Liver (tissue), 9 donors: ENCODE results near the gene KNDC1. TPM values are rescaled to one million over a fixed set of nuclear protein-coding genes. Genes with fewer than 3 reads are reported as not detected.

Experiments used
- DNase-seq: peaks from one replicate; pipeline ENCODE4 v3.0.0-alpha.2; 2017; ENCODE audit warnings: low spot score
- H3K27ac ChIP-seq, 2 donors: one replicate each; pipeline ENCODE4 v1.7.0; 2013; ENCODE audit warnings: inconsistent platforms in 2 of 2, low read length in 2 of 2, control low read depth in 1 of 2, low read depth in 1 of 2, mild to moderate bottlenecking in 1 of 2
- H3K27me3 ChIP-seq, 4 donors: one replicate each; pipeline versions ENCODE4 v1.6.1 to v1.7.0; 2013; ENCODE audit warnings: low read length in 3 of 4, inconsistent platforms in 1 of 4, mild to moderate bottlenecking in 1 of 4, moderate library complexity in 1 of 4; ENCODE audit not compliant: control insufficient read depth in 4 of 4, insufficient read depth in 4 of 4
- H3K36me3 ChIP-seq, 4 donors: one replicate each; pipeline versions ENCODE4 v1.6.1 to v1.7.0; 2013; ENCODE audit warnings: low read length in 3 of 4, mild to moderate bottlenecking in 3 of 4, low read depth in 1 of 4, moderate library complexity in 1 of 4; ENCODE audit not compliant: control insufficient read depth in 4 of 4, insufficient read depth in 3 of 4
- H3K4me1 ChIP-seq, 4 donors: one replicate each; pipeline versions ENCODE4 v1.6.1 to v1.7.0; 2013; ENCODE audit warnings: low read length in 3 of 4, mild to moderate bottlenecking in 3 of 4, moderate library complexity in 1 of 4; ENCODE audit not compliant: control insufficient read depth in 4 of 4, insufficient read depth in 4 of 4
- H3K4me3 ChIP-seq, 3 donors: one replicate each; pipeline versions ENCODE4 v1.6.1 to v1.7.0; 2013; ENCODE audit warnings: low read length in 3 of 3, control low read depth in 1 of 3, low read depth in 1 of 3, mild to moderate bottlenecking in 1 of 3
- H3K9ac ChIP-seq, 2 donors: one replicate each; pipeline ENCODE4 v1.7.0; 2013; ENCODE audit warnings: low read length in 2 of 2, mild to moderate bottlenecking in 2 of 2, moderate library complexity in 2 of 2, control low read depth in 1 of 2, low read depth in 1 of 2
- H3K9me3 ChIP-seq, 4 donors: one replicate each; pipeline versions ENCODE4 v1.6.1 to v1.7.0; 2013; ENCODE audit warnings: low read length in 3 of 4; ENCODE audit not compliant: control insufficient read depth in 4 of 4
- FOXA1 ChIP-seq: IDR thresholded peaks from 2 replicates; pipeline ENCODE4 v1.6.1; 2016; ENCODE audit warnings: antibody characterized with exemption
- FOXA2 ChIP-seq: IDR thresholded peaks from 2 replicates; pipeline ENCODE4 v1.6.1; 2016; ENCODE audit warnings: antibody characterized with exemption
- HNF4G ChIP-seq: IDR thresholded peaks from 2 replicates; pipeline ENCODE4 v1.6.1; 2016; ENCODE audit warnings: antibody characterized with exemption
- NR2F2 ChIP-seq: IDR thresholded peaks from 2 replicates; pipeline ENCODE4 v1.6.1; 2016; ENCODE audit warnings: antibody characterized with exemption
- RAD21 ChIP-seq, 2 donors: IDR thresholded peaks; 2 replicates each; pipeline ENCODE4 v1.6.1; 2016; ENCODE audit warnings: antibody characterized with exemption in 2 of 2, mild to moderate bottlenecking in 2 of 2
- RXRA ChIP-seq, 2 donors: IDR thresholded peaks; 2 replicates each; pipeline ENCODE4 v1.6.1; 2017 to 2018; ENCODE audit warnings: antibody characterized with exemption in 2 of 2, mild to moderate bottlenecking in 1 of 2
- SP1 ChIP-seq: IDR thresholded peaks from 2 replicates; pipeline ENCODE4 v1.6.1; 2018; ENCODE audit warnings: antibody characterized with exemption, mild to moderate bottlenecking
- TAF1 ChIP-seq: conservative IDR thresholded peaks from 2 replicates; pipeline ENCODE4 v1.6.1; 2016; ENCODE audit warnings: antibody characterized with exemption, mild to moderate bottlenecking
- WGBS: extraction: QIAGEN DNeasy Blood & Tissue Kit; methylation state at CpG from one replicate; pipeline ENCODE4 v1.1.7; 2013; 5-methylcytosine and 5-hydroxymethylcytosine counted together
- polyA plus RNA-seq, 2 donors: library from polyadenylated mRNA; stranded (reverse) in 1 of 2; unstranded in 1 of 2; fragments of 200-250 nt in 1 of 2; fragments of >200 nt in 1 of 2; fragmentation: Nextera tagmentation in 1 of 2; extraction: Ambion mirVana in 1 of 2; gene quantifications; one replicate each; pipeline versions ENCODE4 v1.2.1 to v1.2.3, GENCODE V29; 2013 to 2015
- total RNA-seq, 2 donors: library from RNA; depleted of rRNA; stranded (reverse); fragments of >200 nt; gene quantifications; one replicate each; pipeline ENCODE4 v1.2.3, GENCODE V29; 2014
- TF ChIP-seq, protein P1 (sequence below): IDR thresholded peaks from 2 replicates; pipeline ENCODE4 v1.6.1; 2016; ENCODE audit warnings: antibody characterized with exemption
- TF ChIP-seq, protein P2 (sequence below): IDR thresholded peaks from 2 replicates; pipeline ENCODE4 v1.6.1; 2016; ENCODE audit warnings: antibody characterized with exemption
- TF ChIP-seq, protein P3 (sequence below): IDR thresholded peaks from 2 replicates; pipeline ENCODE4 v1.6.1; 2016; ENCODE audit warnings: antibody characterized with exemption, mild to moderate bottlenecking
- TF ChIP-seq, protein P4 (sequence below): fragments of 150-350 bp; IDR thresholded peaks from 2 replicates; pipeline ENCODE4 v1.5.1; 2017; ENCODE audit warnings: improper control_type of control experiment, low read depth, low read length; ENCODE audit not compliant: missing input control
- TF ChIP-seq, protein P5 (sequence below): IDR thresholded peaks from 2 replicates; pipeline ENCODE4 v1.6.1; 2016; ENCODE audit warnings: antibody characterized with exemption
- donor health status: healthy.
- donor health status: healthy.
- donor health status: healthy.
- donor health status: healthy.
- donor health status: healthy.

The KNDC1 gene
- total and polyA plus RNA-seq, 4 donors: 0.53 to 12.9 (median 4.3) TPM

DNA sequence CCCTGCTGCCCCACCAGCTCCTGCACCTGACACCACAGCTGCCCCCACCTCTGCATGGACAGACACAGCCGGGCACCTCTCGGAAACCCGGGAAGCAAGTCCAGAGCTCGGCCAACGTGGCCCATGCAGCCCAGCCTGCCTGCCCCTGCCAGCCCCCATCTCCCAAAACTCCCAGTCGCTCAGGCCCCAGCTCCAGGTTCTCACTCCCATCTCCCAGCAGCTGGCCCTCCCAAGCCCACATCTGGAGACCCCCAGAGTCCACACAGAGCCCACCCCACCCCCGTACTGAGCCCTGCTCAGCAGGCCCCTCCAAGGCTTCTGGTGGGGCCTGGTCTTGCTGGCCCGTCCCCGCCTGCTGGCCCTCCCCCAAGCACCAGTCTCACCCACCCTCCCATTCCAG lies 37.8 kb downstream of the KNDC1 start:
- Histone ChIP-seq H3K36me3 (peaks cover 0 to 15% (median 0%) of the 10 kb centered on the region in 4 donors), H3K9me3 (no peaks in the 10 kb centered on the region), H3K27ac (no peak overlapping the region), H3K27me3 (no peaks in the 10 kb centered on the region), H3K9ac (no peak overlapping the region), H3K4me1 (no peaks in the 10 kb centered on the region), H3K4me3 (no peak overlapping the region)
- no peak for TF ChIP-seq FOXA2
- no peak for TF ChIP-seq FOXA1
- 93% methylated on average over 9 of the region's 9 CpGs for WGBS
- DNase-seq: no peak

DNA sequence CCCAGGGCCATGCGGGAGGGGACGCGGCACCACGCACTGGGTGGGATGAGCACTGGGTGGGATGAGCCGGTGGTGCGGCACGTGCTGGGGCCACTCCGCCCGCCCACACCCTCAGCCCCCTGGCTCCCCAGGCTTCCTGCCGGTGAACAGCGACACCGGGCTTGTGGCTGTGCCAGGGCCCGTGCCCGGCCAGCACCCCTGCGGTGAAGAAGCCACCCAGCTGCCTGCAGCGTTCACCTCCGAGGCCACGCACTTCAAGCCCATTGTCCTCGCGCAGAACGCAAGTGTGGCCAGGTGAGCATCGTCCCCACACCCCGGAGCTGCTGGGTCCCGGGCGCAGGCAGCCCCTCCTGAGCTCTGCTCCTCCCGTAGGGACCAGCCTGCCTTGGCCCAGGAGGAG lies 38.2 kb downstream of the KNDC1 start:
- TF ChIP-seq SP1: no peak
- TF ChIP-seq, protein P1, sequence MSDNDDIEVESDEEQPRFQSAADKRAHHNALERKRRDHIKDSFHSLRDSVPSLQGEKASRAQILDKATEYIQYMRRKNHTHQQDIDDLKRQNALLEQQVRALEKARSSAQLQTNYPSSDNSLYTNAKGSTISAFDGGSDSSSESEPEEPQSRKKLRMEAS: no peak
- TF ChIP-seq, protein P2, sequence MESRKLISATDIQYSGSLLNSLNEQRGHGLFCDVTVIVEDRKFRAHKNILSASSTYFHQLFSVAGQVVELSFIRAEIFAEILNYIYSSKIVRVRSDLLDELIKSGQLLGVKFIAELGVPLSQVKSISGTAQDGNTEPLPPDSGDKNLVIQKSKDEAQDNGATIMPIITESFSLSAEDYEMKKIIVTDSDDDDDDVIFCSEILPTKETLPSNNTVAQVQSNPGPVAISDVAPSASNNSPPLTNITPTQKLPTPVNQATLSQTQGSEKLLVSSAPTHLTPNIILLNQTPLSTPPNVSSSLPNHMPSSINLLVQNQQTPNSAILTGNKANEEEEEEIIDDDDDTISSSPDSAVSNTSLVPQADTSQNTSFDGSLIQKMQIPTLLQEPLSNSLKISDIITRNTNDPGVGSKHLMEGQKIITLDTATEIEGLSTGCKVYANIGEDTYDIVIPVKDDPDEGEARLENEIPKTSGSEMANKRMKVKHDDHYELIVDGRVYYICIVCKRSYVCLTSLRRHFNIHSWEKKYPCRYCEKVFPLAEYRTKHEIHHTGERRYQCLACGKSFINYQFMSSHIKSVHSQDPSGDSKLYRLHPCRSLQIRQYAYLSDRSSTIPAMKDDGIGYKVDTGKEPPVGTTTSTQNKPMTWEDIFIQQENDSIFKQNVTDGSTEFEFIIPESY: no peak
- TF ChIP-seq, protein P3, sequence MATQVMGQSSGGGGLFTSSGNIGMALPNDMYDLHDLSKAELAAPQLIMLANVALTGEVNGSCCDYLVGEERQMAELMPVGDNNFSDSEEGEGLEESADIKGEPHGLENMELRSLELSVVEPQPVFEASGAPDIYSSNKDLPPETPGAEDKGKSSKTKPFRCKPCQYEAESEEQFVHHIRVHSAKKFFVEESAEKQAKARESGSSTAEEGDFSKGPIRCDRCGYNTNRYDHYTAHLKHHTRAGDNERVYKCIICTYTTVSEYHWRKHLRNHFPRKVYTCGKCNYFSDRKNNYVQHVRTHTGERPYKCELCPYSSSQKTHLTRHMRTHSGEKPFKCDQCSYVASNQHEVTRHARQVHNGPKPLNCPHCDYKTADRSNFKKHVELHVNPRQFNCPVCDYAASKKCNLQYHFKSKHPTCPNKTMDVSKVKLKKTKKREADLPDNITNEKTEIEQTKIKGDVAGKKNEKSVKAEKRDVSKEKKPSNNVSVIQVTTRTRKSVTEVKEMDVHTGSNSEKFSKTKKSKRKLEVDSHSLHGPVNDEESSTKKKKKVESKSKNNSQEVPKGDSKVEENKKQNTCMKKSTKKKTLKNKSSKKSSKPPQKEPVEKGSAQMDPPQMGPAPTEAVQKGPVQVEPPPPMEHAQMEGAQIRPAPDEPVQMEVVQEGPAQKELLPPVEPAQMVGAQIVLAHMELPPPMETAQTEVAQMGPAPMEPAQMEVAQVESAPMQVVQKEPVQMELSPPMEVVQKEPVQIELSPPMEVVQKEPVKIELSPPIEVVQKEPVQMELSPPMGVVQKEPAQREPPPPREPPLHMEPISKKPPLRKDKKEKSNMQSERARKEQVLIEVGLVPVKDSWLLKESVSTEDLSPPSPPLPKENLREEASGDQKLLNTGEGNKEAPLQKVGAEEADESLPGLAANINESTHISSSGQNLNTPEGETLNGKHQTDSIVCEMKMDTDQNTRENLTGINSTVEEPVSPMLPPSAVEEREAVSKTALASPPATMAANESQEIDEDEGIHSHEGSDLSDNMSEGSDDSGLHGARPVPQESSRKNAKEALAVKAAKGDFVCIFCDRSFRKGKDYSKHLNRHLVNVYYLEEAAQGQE: no peak
- no peak for TF ChIP-seq TAF1

DNA sequence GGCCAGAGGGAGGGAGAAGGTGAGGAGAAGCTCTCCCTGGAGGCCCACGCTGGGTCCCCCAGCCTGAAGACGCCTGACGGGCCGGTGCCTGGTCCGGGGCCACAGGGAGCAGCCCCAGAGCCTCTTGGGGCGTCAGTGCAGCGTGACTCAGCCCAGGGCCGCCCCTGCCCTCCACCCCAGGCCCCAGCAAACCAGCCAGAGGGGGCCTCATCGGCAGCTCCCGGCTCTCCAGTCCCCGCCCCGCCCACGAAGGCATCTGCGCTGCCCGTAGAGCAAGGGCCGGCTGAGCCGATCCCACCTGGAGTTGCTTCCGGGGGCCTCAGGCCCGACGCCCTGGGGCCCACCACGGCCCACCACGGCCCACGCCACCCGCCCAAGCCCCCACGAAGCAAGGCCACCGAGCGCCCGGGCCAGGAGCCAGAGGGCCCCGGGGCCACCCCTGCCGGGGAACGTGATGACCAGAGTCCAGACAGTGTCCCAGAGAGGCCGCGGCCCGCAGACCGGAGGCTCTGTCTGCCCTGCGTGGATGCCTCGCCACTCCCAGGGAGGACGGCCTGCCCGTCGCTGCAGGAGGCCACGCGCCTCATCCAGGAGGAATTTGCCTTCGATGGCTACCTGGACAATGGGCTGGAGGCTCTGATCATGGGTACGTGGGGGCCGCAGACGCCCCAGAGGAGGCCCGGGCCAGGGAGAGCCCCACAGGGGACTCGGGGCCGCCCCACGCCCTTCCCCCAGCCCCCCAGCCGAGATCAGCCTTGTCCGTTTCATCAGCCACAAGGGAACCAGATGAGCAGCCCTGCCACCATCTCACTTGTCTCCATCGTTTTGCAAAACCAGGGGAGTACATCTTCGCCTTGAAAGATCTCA lies 38.8 kb downstream of the KNDC1 start:
- 85% methylated on average over 54 of the region's 54 CpGs for WGBS
- no peak for DNase-seq
- no peaks in the 10 kb centered on the region for H3K27me3 ChIP-seq
- H3K4me3 ChIP-seq: no peak overlapping the region
- H3K27ac ChIP-seq: no peak overlapping the region
- no peaks in the 10 kb centered on the region for H3K9me3 ChIP-seq
- H3K9ac ChIP-seq: no peak overlapping the region
- H3K36me3 ChIP-seq: peaks cover 0 to 16% (median 0%) of the 10 kb centered on the region in 4 donors
- TF ChIP-seq, protein P4, sequence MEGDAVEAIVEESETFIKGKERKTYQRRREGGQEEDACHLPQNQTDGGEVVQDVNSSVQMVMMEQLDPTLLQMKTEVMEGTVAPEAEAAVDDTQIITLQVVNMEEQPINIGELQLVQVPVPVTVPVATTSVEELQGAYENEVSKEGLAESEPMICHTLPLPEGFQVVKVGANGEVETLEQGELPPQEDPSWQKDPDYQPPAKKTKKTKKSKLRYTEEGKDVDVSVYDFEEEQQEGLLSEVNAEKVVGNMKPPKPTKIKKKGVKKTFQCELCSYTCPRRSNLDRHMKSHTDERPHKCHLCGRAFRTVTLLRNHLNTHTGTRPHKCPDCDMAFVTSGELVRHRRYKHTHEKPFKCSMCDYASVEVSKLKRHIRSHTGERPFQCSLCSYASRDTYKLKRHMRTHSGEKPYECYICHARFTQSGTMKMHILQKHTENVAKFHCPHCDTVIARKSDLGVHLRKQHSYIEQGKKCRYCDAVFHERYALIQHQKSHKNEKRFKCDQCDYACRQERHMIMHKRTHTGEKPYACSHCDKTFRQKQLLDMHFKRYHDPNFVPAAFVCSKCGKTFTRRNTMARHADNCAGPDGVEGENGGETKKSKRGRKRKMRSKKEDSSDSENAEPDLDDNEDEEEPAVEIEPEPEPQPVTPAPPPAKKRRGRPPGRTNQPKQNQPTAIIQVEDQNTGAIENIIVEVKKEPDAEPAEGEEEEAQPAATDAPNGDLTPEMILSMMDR: no peak
- TF ChIP-seq, protein P5, sequence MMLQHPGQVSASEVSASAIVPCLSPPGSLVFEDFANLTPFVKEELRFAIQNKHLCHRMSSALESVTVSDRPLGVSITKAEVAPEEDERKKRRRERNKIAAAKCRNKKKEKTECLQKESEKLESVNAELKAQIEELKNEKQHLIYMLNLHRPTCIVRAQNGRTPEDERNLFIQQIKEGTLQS: no peak
- no peak for TF ChIP-seq FOXA1
- TF ChIP-seq NR2F2: no peak
- TF ChIP-seq RAD21 (IDR thresholded peaks at IDR 0.05): no peak
- no peak for TF ChIP-seq HNF4G
- no peak for TF ChIP-seq FOXA2
- TF ChIP-seq, protein P3: no peak
- TF ChIP-seq RXRA (IDR thresholded peaks at IDR 0.05): no peak
- TF ChIP-seq SP1: no peak
- no peaks in the 10 kb centered on the region for H3K4me1 ChIP-seq

More for the DNA sequence above, 38.2 kb downstream of the KNDC1 start:
- WGBS: 92% methylated on average over 26 of the region's 26 CpGs
- H3K9me3 ChIP-seq: no peaks in the 10 kb centered on the region
- H3K27ac ChIP-seq: no peak overlapping the region
- no peak overlapping the region for H3K9ac ChIP-seq
- H3K27me3 ChIP-seq: no peaks in the 10 kb centered on the region
- H3K4me1 ChIP-seq: no peaks in the 10 kb centered on the region
- DNase-seq: no peak
- H3K36me3 ChIP-seq: peaks cover 0 to 15% (median 0%) of the 10 kb centered on the region in 4 donors
- no peak overlapping the region for H3K4me3 ChIP-seq
